Esophagus squamous epithelium (tissue), 4 donors: ENCODE results near the gene STIMATE.

Experiments
- CTCF ChIP-seq, 6 experiments: fragments of 450-650 bp in 4 of 6; fragments of 200-600 bp in 2 of 6; sonication (generic) in 2 of 6; IDR thresholded peaks; one replicate each; pipeline ENCODE4 v1.5.1; 2016 to 2019; ENCODE audit warnings: antibody characterized with exemption in 6 of 6, mild to moderate bottlenecking in 4 of 6, moderate library complexity in 4 of 6
- POLR2A ChIP-seq, 4 donors: fragments of 450-650 bp; IDR thresholded peaks; one replicate each; pipeline ENCODE4 v1.6.1; 2017; ENCODE audit warnings: antibody characterized with exemption in 4 of 4, mild to moderate bottlenecking in 4 of 4, moderate library complexity in 3 of 4

- TF ChIP-seq CTCF (IDR thresholded peaks at IDR 0.05) (no peak), POLR2A (IDR thresholded peaks at IDR 0.05) (no peak)
These were observed 83.5 kb downstream of the STIMATE start for GRCh38 chr3:52813810-52814209.
